Right lobe of liver (tissue), 6 donors: ENCODE data around the gene SERPIND1. TPM values are rescaled to one million over a fixed set of nuclear protein-coding genes. Genes with fewer than 3 reads are reported as not detected.

Source experiments
- ATAC-seq, 4 donors: fragments of 200-7000 bp; cut with Tn5 transposase; one replicate each; pipeline ENCODE4 v1.9.1; 2020; ENCODE audit warnings: mild to moderate bottlenecking in 4 of 4, moderate library complexity in 4 of 4
- DNase-seq, 3 donors: peaks; one replicate each; pipeline ENCODE4 v3.0.0-alpha.2; 2020
- H3K27ac ChIP-seq, 3 donors: fragments of 200-600 bp; one replicate each; pipeline ENCODE4 v1.8.0; 2022
- H3K27me3 ChIP-seq, 2 donors: fragments of 200-600 bp; one replicate each; pipeline ENCODE4 v1.8.0; 2022
- H3K36me3 ChIP-seq, 4 donors: fragments of 200-600 bp; sonication (generic) in 1 of 4; one replicate each; pipeline versions ENCODE4 v1.5.1 to v1.8.0; 2017 to 2022; ENCODE audit warnings: control low read depth in 1 of 4
- H3K4me1 ChIP-seq, 4 donors: fragments of 200-600 bp; sonication (generic) in 1 of 4; one replicate each; pipeline versions ENCODE4 v1.5.1 to v1.8.0; 2017 to 2022; ENCODE audit warnings: control low read depth in 1 of 4
- H3K4me3 ChIP-seq, 3 donors: fragments of 200-600 bp; one replicate each; pipeline ENCODE4 v1.8.0; 2022
- H3K9me3 ChIP-seq, 4 donors: fragments of 200-600 bp; sonication (generic) in 1 of 4; one replicate each; pipeline versions ENCODE4 v1.5.1 to v1.8.0; 2017 to 2022; ENCODE audit warnings: control low read depth in 1 of 4
- POLR2A ChIP-seq: fragments of 450-650 bp; IDR thresholded peaks from one replicate; pipeline ENCODE4 v1.6.1; 2017; ENCODE audit warnings: antibody characterized with exemption, mild to moderate bottlenecking
- WGBS: methylation state at CpG from one replicate; pipeline ENCODE4 v1.1.6; 2018; ENCODE audit warnings: low coverage, low lambda C conversion rate; ENCODE audit not compliant: insufficient coverage; ENCODE audit errors: missing lambda C conversion rate; 5-methylcytosine and 5-hydroxymethylcytosine counted together
- intact Hi-C, 2 donors: fragments of 100-400 bp; cut with DNase I; formaldehyde crosslinking; loops; one replicate each; pipeline versions ENCODE4 v1.11.2 to v1.14.1; 2022
- total RNA-seq, 6 experiments: library from RNA; depleted of rRNA in 2 of 6; stranded (reverse); fragments of >200 nt in 2 of 6; fragmentation: NEBNext Ultra II Directional in 3 of 6; extraction: Animal tissue kit (Norgen Biotek cat#: 25700) in 3 of 6; gene quantifications; one replicate each; pipeline versions ENCODE4 v1.1.0 to v1.2.4, GENCODE V29; 2016 to 2023
- TF ChIP-seq, protein P1 (sequence below), 4 donors: fragments of 200-600 bp in 3 of 4; fragments of 450-650 bp in 1 of 4; IDR thresholded peaks; one replicate each; pipeline versions ENCODE4 v1.5.1 to v1.8.0; 2016 to 2022; ENCODE audit warnings: antibody characterized with exemption in 4 of 4, mild to moderate bottlenecking in 2 of 4
- donor health status: DM: no; HTN: yes; CAD: no.
- donor health status: DM: no; HTN: no; CAD: no.
- donor health status: DM: no; HTN: no; CAD: no.
- donor health status: DM: no; HTN: yes; CAD: no.
- donor health status: DM: no; HTN: yes; CAD: no.

The SERPIND1 gene
- total RNA-seq, 6 experiments from 2014 or later: 49.7 to 615 (median 331) TPM

DNA sequence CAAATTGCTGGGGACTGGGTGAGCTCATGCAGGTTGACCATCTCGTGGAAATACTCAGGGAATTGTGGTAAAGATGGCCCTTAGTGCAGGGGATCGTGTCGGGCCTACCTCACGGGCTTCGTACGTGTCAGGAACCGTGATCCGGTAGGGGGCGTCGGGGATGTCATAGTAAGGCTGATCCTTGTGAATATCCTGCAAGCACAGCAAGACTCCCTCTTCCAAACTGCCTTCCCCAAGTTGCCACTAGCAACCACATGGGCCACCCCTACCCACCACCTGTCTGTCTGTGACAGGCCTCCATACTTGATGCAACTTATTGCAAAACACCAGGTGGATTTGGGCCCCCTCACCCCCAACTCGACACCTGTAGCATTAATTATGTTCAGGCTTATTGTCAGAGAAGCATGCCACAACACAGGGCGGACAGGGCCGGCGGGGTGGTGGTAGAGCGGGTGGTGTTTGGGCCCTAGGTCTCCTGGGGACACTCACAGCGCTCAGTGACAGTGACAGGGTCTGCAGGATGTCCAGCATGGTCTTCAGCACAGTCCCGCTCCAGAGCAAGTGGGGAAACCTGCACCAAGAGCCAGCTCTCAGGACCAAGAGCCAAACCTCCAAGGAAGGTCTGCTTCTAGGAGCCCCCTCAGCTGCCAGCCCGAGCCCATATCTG is 22.6 kb upstream of the SERPIND1 start:
- no peak overlapping the region for H3K4me3 ChIP-seq
- peak in 2 of 4 donors; percentile 17 to 31 for ATAC-seq
- H3K36me3 ChIP-seq: peaks cover 0 to 33% (median 12%) of the 10 kb centered on the region in 4 donors
- H3K27me3 ChIP-seq: no peaks in the 10 kb centered on the region
- H3K27ac ChIP-seq: no peak overlapping the region
- H3K4me1 ChIP-seq: no peaks in the 10 kb centered on the region
- H3K9me3 ChIP-seq: no peaks in the 10 kb centered on the region
- intact Hi-C loops: no loop called here
- DNase-seq: peak in 1 of 3 donors; percentile 40
- TF ChIP-seq, protein P1, sequence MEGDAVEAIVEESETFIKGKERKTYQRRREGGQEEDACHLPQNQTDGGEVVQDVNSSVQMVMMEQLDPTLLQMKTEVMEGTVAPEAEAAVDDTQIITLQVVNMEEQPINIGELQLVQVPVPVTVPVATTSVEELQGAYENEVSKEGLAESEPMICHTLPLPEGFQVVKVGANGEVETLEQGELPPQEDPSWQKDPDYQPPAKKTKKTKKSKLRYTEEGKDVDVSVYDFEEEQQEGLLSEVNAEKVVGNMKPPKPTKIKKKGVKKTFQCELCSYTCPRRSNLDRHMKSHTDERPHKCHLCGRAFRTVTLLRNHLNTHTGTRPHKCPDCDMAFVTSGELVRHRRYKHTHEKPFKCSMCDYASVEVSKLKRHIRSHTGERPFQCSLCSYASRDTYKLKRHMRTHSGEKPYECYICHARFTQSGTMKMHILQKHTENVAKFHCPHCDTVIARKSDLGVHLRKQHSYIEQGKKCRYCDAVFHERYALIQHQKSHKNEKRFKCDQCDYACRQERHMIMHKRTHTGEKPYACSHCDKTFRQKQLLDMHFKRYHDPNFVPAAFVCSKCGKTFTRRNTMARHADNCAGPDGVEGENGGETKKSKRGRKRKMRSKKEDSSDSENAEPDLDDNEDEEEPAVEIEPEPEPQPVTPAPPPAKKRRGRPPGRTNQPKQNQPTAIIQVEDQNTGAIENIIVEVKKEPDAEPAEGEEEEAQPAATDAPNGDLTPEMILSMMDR (IDR thresholded peaks at IDR 0.05): peak in 1 of 4 donors; percentile 6
- TF ChIP-seq POLR2A: no peak
- WGBS: 80% methylated on average over 2 of the region's 18 CpGs

DNA sequence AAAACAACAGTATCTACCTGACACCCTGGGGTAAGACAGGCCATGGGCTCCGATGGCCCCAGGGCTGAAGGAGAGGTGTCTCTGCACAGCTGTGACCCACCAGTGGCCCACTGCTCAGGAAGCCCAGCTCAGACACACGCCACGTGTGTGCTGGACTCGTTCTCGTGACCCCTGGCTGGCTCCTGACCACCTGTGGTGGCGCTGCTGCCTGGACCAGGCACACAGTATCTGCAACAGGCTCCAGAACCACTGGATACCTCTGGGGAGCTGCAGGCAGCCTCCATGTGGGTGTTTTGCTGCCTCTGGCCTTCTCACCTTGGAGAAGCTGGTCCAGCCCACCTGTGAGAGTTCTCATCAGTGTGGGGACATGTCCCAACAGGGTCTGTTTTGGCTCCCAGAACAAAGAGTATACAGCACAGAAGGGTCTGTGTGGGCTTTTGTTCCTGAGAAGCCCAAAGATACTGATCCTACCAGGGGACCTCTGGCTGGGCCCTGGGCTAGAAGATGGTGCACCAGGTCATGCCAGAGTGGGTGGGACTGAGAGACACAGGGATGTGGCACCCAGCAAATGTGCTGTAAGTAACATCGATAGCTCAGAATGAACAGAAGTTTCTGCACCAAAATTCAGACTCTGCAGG is 21.7 kb upstream of the SERPIND1 start:
- Histone ChIP-seq H3K4me3 (no peak overlapping the region), H3K9me3 (no peaks in the 10 kb centered on the region), H3K4me1 (no peaks in the 10 kb centered on the region), H3K27me3 (no peaks in the 10 kb centered on the region), H3K27ac (no peak overlapping the region), H3K36me3 (peaks cover 0 to 25% (median 8%) of the 10 kb centered on the region in 4 donors)
- DNase-seq (peak in 1 of 3 donors; percentile 37), ATAC-seq (no peak)
- TF ChIP-seq, protein P1 (IDR thresholded peaks at IDR 0.05): no peak
- TF ChIP-seq POLR2A: no peak
- intact Hi-C loops: no loop called here
- 100% methylated on average over 1 of the region's 7 CpGs for WGBS

DNA sequence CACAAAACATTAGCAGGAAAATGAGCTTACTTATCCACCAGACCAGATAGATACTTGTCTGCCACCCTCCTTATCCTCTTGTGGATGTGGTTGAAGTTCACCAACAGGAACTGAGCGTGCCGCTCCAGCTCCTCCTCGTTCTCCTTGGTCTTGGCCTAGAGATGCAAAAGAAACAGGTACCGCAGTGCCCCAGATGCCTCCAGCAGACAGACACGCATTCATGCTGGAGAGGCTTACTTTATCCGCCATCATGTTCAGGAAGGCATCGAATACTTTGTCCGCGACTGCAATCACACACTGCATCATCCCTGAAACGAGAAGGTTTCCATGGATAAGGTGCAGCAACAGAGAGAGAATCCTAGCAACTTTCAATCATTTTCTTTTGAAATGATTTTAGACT is 21.0 kb upstream of the SERPIND1 start:
- WGBS: 93% methylated on average over 3 of the region's 10 CpGs
- TF ChIP-seq, protein P1 (IDR thresholded peaks at IDR 0.05): no peak
- TF ChIP-seq POLR2A: no peak
- intact Hi-C loops: no loop called here
- H3K36me3 ChIP-seq: peaks cover 0 to 20% (median 5%) of the 10 kb centered on the region in 4 donors
- no peaks in the 10 kb centered on the region for H3K4me1 ChIP-seq
- ATAC-seq (no peak), DNase-seq (peak in 1 of 3 donors; percentile 19)
- no peaks in the 10 kb centered on the region for H3K27me3 ChIP-seq
- no peaks in the 10 kb centered on the region for H3K9me3 ChIP-seq
- H3K27ac ChIP-seq: no peak overlapping the region
- no peak overlapping the region for H3K4me3 ChIP-seq

DNA sequence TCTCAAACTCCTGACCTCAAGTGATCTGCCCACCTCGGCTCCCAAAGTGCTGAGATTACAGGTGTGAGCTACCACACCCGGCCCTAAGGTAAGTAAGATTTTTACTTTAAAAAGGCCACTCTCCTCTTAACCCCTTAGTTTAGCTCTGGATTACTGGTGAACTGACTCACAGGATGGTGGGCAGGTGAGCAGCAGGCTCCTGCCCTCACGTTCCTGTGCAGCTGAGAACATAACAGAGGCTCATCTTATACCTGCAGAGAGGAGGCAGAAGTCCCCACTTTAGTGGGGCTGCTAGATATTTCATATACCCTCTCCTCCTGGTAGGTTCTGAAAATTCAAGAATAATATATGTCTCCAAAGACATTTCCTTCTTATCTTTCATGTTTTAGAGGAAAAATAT is 17.1 kb upstream of the SERPIND1 start:
- intact Hi-C loops: no loop called here
- no peak for TF ChIP-seq POLR2A
- TF ChIP-seq, protein P1 (IDR thresholded peaks at IDR 0.05): no peak
- no peaks in the 10 kb centered on the region for H3K9me3 ChIP-seq
- ATAC-seq (no peak), DNase-seq (no peak)
- peaks cover 0 to 20% (median 7%) of the 10 kb centered on the region in 4 donors for H3K36me3 ChIP-seq
- WGBS: 94% methylated on average over 3 of the region's 3 CpGs
- no peak overlapping the region for H3K4me3 ChIP-seq
- no peaks in the 10 kb centered on the region for H3K27me3 ChIP-seq
- no peak overlapping the region for H3K27ac ChIP-seq
- H3K4me1 ChIP-seq: no peaks in the 10 kb centered on the region
